GM12872 (cell line): ENCODE data around the gene CEACAM19.

Source experiments
- TF ChIP-seq, protein P1 (sequence below): IDR thresholded peaks from 3 replicates; pipeline ENCODE4 v1.5.1; 2011; ENCODE audit warnings: low read depth, mild to moderate bottlenecking, low read length, moderate library complexity; ENCODE audit not compliant: insufficient read depth

The CEACAM19 gene

DNA sequence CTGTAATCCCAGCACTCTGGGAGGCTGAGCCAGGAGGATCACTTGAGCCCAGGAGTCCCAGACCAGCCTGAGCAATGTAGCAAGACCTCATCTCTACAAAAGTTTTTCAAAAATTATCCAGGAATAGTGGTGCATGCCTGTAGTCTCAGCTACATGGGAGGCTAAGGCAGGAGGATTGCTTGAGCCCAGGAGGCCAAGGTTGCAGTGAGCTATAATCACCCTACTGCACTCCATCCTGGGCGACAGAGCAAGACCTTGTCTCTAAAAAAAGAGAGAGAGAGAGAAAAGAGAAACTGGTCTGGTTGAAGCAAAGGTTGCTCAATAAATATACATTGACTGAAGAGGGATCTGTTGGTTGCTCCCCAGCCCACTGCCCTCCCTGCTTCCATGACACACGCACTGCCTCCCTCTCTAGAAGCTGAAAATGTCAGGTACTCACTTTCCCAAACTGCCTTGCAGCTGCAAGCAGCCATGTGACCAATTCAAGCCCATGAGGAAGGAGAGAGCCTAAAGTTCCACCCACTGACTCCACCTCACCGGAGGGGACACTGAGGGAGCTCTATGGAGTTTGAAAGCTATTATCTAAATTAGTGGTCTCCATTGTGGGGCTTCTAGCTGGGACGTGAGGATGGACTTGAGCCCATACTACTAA is 41.7 kb downstream of the CEACAM19 start:
- TF ChIP-seq, protein P1, sequence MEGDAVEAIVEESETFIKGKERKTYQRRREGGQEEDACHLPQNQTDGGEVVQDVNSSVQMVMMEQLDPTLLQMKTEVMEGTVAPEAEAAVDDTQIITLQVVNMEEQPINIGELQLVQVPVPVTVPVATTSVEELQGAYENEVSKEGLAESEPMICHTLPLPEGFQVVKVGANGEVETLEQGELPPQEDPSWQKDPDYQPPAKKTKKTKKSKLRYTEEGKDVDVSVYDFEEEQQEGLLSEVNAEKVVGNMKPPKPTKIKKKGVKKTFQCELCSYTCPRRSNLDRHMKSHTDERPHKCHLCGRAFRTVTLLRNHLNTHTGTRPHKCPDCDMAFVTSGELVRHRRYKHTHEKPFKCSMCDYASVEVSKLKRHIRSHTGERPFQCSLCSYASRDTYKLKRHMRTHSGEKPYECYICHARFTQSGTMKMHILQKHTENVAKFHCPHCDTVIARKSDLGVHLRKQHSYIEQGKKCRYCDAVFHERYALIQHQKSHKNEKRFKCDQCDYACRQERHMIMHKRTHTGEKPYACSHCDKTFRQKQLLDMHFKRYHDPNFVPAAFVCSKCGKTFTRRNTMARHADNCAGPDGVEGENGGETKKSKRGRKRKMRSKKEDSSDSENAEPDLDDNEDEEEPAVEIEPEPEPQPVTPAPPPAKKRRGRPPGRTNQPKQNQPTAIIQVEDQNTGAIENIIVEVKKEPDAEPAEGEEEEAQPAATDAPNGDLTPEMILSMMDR: no peak

DNA sequence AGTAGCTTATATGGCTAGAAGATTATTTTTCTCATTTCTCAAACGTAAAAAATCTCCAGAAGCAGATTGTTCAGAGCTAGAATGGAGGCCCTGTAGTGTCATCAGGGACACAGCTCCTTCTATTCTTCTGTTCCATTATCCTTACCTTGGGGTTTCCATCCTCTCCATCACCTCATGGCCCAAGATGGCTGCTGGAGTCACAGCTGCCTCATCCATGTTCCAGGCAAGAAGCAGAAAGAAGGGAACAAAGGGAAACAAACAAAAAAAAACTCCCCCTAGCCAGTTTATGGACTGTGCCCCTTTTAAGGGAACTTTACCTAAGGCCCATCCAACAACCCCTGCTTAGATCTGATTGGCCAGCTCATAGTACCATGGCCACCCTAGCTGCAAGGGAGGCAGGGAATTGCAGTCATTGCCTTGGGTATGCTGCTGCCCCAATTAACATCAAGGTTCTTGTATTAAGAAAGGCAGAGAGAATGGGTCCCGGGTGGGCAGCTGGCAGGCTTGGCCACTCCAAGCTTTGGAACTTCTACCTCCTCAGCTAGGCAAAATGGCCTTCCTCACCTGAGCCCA is 43.4 kb downstream of the CEACAM19 start:
- TF ChIP-seq, protein P1: no peak

DNA sequence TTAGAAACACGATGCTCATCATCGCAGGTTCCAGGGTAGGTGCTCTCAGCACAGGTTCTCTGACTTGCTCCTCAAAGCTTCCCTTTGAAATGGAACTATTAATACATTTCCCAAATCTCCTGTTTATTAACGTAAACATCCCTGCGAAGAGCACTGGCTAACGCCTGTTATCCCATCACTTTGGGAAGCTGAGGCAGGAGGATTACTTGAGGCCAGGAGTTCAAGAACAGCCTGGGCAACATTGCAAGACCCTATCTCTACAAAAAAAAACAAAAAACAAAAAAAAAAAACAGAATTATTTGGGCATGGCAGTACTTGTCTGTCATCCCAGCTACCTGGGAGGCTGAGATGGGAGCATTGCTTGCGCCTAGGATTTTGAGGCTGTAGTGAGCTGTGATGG is 46.3 kb downstream of the CEACAM19 start:
- TF ChIP-seq, protein P1: no peak

DNA sequence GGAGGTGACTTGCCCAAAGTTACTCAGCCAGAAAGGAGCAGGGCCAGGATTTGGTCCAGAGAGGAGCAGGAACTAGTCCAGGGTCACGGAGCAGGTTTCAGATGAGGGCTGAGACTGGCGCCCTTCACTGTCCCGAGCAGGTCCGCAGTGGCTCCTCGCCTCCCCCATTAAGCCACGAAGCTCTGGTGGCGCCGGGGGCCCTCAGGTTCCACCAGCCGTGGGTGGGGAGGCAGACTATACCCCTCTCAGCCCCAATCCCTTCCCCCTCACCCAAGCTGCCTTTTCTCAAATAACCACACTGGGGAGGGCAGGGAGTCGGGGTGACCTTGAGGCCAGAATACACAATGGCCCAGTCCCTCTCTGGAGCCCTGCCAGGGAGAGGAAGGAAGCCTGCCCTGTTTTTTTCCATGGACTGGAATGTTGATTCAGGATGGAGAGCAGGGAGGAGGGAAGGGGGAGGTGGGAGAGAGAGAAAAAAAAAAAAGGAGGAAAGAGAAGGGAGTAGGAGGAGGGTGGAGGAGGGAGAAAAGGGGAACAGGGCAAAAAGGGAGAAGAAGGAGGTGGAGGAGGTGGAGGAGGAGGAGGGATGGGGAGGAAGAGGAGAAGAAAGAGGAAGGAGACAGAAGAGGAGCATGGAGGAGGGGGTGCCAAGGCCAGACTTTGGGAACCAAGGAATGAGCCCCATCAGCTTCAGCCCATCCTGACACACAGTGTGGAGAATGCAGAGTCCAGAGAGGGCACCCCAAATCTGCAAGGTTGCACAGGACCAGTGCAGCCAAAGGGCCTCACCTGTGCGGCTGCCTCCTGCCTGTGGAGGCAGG is 47.4 kb downstream of the CEACAM19 start:
- TF ChIP-seq, protein P1: no peak

DNA sequence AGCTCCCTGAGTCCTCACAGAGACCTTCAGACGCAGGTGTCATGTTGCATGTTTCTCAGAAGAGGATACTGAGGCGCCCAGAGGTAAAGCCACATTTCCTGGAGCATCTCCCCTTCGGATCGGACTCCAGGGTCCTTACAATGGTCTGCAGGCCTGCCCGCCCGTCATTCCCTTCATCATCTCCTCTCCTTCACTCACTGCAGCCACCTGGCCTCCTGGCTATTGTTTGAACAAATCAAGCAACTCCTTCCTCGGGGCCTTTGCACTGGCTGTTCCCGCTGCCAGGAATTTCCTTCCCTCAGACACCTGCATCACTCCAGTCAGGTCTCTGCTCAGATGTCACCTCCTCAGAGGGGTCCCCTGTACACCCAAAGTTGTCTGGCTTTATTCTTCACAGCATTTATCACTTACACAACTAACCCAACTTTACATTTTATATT is 48.0 kb downstream of the CEACAM19 start:
- TF ChIP-seq, protein P1: no peak

DNA sequence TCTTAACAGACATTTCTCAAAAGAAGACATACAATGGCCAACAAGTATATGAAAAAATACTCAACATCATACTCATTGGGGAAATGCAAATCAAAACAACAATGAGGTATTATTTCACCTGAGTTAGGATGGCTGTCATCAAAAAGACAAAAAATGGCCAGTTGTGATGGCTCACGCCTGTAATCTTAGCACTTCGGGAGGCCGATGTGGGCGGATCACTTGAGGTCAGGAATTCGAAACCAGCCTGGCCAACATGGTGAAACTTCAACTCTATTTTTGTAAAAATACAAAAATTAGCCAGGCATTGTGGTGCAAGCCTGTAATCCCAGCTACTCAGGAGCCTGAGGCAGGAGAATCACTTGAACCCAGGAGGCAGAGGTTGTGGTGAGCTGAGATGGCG is 49.7 kb downstream of the CEACAM19 start:
- TF ChIP-seq, protein P1: no peak

DNA sequence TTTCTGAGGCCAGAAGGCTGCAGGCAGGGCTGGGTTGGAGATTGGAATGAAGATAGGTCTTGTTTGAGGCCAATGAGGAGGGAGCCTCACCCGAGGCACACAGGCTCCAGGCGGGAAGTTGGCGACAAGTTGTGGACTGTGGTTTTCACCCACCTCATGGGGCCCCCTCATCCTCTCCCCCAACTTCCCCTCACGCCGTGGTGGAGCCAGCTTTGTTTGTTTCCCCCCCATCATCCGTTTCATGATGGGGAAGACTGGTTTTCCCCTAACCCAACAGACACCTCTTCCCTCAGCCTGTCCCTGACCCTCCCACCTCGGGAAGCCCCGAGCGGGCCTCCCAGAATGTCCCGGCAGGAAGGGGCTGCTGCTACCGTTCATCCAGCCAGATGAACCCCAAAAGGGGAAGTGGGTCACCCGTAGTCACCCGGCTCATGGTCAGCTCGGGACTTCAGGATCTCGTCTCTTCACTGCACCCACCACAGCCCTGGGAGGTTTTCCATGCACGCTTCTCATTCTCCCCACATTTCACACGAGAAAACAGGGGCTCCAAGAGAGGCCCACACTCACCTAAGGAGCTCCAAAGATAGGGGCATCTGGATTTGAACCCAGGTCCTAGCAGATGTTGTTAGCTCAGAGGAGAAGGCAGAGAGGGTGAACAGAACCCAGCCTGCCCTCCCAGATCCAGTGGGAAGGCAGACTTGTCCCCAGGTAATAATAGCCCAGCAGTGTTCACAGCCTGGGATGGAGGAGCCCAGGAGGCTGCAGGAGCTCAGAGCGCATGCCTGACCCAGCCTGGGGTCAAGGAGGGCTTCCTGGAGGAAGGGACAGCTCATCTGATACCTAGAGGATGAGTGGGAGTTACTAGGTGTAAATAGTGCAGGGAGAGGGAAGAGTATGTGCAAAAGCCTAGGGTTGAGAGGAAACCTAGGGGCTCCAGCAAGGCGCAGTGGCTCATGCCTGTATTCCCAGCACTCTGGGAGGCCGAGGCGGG is 51.1 kb downstream of the CEACAM19 start:
- TF ChIP-seq, protein P1: no peak
